ENCODE results near the gene STYXL2. TPM values are rescaled to one million over a fixed set of nuclear protein-coding genes. Genes with fewer than 3 reads are reported as not detected.

STYXL2 gene
- total and polyA plus RNA-seq, 9 of the 15 experiments (the other 6 are each of a cell fraction or from before 2014, with no cell fraction given) = not detected

DNA sequence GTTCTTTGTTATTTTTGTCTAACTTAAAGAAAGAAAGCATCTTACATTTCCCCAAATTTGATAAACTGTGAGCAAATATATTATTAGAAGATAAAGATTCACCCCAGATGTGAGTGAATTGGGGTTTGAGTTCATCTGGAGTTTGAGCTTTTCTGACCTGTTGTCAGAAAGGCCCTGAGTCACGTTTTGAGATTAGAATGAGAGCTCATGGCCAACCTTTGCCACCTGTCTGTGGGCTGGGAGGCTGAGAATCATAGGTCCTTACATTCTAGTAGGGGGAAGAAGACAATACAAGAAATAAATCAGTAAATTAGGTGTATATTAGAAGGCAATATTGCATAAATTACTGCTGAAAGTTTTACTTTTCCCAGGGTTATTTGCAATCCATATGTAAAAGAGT is 22.3 kb downstream of the STYXL2 start (continued):
- no peak for TF ChIP-seq ZNF239 (CRISPR knock-in tag; IDR thresholded peaks at IDR 0.05)

DNA sequence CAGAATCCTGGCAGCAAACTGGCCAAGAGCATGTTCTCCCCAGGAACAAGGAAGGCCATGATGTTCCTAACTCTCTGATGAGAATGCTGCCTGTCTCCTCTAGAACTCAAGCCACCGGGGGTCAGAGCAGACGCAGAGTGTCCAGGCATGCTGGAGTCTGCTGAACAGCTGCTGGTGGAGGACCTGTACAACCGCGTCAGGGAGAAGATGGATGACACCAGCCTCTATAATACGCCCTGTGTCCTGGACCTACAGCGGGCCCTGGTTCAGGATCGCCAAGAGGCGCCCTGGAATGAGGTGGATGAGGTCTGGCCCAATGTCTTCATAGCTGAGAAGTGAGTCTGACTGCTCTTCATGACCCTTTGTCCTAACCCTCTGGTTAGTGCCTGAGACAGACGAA is 23.4 kb downstream of the STYXL2 start:
- no peak; the same call in 2 of the 3 replicates for ATAC-seq
- no peak overlapping the region for H3K9ac ChIP-seq (ENCODE audit: insufficient read depth in 1 of 2, low read depth in 2 of 2, low read length in 2 of 2)
- intact Hi-C loops (cut with micrococcal nuclease) (no loop called here), in situ Hi-C loops (cut with MboI) (no loop called here)
- no peaks in the 10 kb centered on the region for H3K9me1 ChIP-seq (ENCODE audit: control insufficient read depth, insufficient read depth, low read length)
- no peak for DNase-seq (ENCODE audit: extremely low read depth in 1 of 4, low spot score in 3 of 4)
- H3K27ac ChIP-seq (ENCODE audit: extremely low read depth, low read depth, low read length) = no peak overlapping the region
- ChIA-PET POLR2A (interaction anchor here (0.6 to 1.8 kb wide), 2 partner anchors 11 to 22 kb away, joined by 6 read pairs; no protein-coding TSS in a partner anchor), CTCF (ENCODE audit: low intra/inter-chr PET ratio) (no interaction called here)
- H4K20me1 ChIP-seq (replicated peaks; ENCODE audit: control insufficient read depth, insufficient read depth, low read length) = no peaks in the 10 kb centered on the region
- no peak overlapping the region for H3K4me3 ChIP-seq
- FAIRE-seq = no peak
- peaks cover 34 to 49% of the 10 kb centered on the region in 2 experiments for H3K27me3 ChIP-seq (ENCODE audit: control insufficient read depth in 2 of 2, insufficient read depth in 2 of 2, low read length in 2 of 2)
- no peak overlapping the region for H2AFZ ChIP-seq (ENCODE audit: low read depth, low read length)
- H3K4me2 ChIP-seq (ENCODE audit: insufficient read depth, low read length) = no peak overlapping the region
- H3K9me3 ChIP-seq (replicated peaks; ENCODE audit: control insufficient read depth, insufficient read depth, low read depth, low read length) = no peaks in the 10 kb centered on the region
- no peaks in the 10 kb centered on the region for H3K36me3 ChIP-seq (ENCODE audit: control insufficient read depth, insufficient read depth, low read length)
- H3K4me1 ChIP-seq (replicated peaks in 1 of 2; ENCODE audit: control insufficient read depth in 2 of 2, insufficient read depth in 2 of 2, low read length in 2 of 2) = peaks cover 0 to 9% of the 10 kb centered on the region in 2 experiments; a peak in 3 of 5 replicates
- no peaks in the 10 kb centered on the region for H3K79me2 ChIP-seq (ENCODE audit: control insufficient read depth, insufficient read depth, low read length)
- BruUV-seq (replicated peaks) = no TSS peak
- 3% methylated on average over 9 of the region's 9 CpGs for WGBS (ENCODE audit: insufficient coverage, low coverage, missing lambda C conversion rate)
- TF ChIP-seq ZNF239 (CRISPR knock-in tag; IDR thresholded peaks at IDR 0.05) (no peak), CC2D1A (IDR thresholded peaks at IDR 0.05) (no peak), STAT5A (IDR thresholded peaks at IDR 0.05; ENCODE audit: borderline replicate concordance, low read length) (no peak), BCL6 (CRISPR knock-in tag; IDR thresholded peaks at IDR 0.05) (no peak), FUS (optimal IDR thresholded peaks at IDR 0.05; ENCODE audit: low read depth, low read length) (no peak)
- TF ChIP-seq, protein P1, sequence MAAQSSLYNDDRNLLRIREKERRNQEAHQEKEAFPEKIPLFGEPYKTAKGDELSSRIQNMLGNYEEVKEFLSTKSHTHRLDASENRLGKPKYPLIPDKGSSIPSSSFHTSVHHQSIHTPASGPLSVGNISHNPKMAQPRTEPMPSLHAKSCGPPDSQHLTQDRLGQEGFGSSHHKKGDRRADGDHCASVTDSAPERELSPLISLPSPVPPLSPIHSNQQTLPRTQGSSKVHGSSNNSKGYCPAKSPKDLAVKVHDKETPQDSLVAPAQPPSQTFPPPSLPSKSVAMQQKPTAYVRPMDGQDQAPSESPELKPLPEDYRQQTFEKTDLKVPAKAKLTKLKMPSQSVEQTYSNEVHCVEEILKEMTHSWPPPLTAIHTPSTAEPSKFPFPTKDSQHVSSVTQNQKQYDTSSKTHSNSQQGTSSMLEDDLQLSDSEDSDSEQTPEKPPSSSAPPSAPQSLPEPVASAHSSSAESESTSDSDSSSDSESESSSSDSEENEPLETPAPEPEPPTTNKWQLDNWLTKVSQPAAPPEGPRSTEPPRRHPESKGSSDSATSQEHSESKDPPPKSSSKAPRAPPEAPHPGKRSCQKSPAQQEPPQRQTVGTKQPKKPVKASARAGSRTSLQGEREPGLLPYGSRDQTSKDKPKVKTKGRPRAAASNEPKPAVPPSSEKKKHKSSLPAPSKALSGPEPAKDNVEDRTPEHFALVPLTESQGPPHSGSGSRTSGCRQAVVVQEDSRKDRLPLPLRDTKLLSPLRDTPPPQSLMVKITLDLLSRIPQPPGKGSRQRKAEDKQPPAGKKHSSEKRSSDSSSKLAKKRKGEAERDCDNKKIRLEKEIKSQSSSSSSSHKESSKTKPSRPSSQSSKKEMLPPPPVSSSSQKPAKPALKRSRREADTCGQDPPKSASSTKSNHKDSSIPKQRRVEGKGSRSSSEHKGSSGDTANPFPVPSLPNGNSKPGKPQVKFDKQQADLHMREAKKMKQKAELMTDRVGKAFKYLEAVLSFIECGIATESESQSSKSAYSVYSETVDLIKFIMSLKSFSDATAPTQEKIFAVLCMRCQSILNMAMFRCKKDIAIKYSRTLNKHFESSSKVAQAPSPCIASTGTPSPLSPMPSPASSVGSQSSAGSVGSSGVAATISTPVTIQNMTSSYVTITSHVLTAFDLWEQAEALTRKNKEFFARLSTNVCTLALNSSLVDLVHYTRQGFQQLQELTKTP (IDR thresholded peaks at IDR 0.05; ENCODE audit: low read depth in 1 of 2, partially characterized antibody in 2 of 2) = no peak
- TF ChIP-seq, protein P2, sequence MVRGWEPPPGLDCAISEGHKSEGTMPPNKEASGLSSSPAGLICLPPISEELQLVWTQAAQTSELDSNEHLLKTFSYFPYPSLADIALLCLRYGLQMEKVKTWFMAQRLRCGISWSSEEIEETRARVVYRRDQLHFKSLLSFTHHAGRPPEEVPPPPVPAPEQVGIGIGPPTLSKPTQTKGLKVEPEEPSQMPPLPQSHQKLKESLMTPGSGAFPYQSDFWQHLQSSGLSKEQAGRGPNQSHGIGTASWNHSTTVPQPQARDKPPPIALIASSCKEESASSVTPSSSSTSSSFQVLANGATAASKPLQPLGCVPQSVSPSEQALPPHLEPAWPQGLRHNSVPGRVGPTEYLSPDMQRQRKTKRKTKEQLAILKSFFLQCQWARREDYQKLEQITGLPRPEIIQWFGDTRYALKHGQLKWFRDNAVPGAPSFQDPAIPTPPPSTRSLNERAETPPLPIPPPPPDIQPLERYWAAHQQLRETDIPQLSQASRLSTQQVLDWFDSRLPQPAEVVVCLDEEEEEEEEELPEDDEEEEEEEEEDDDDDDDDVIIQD (CRISPR knock-in tag; IDR thresholded peaks at IDR 0.05) = no peak
- TF ChIP-seq, protein P3, sequence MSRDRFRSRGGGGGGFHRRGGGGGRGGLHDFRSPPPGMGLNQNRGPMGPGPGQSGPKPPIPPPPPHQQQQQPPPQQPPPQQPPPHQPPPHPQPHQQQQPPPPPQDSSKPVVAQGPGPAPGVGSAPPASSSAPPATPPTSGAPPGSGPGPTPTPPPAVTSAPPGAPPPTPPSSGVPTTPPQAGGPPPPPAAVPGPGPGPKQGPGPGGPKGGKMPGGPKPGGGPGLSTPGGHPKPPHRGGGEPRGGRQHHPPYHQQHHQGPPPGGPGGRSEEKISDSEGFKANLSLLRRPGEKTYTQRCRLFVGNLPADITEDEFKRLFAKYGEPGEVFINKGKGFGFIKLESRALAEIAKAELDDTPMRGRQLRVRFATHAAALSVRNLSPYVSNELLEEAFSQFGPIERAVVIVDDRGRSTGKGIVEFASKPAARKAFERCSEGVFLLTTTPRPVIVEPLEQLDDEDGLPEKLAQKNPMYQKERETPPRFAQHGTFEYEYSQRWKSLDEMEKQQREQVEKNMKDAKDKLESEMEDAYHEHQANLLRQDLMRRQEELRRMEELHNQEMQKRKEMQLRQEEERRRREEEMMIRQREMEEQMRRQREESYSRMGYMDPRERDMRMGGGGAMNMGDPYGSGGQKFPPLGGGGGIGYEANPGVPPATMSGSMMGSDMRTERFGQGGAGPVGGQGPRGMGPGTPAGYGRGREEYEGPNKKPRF (IDR thresholded peaks at IDR 0.05; ENCODE audit: low read depth, low read length) = no peak
- TF ChIP-seq, protein P4, sequence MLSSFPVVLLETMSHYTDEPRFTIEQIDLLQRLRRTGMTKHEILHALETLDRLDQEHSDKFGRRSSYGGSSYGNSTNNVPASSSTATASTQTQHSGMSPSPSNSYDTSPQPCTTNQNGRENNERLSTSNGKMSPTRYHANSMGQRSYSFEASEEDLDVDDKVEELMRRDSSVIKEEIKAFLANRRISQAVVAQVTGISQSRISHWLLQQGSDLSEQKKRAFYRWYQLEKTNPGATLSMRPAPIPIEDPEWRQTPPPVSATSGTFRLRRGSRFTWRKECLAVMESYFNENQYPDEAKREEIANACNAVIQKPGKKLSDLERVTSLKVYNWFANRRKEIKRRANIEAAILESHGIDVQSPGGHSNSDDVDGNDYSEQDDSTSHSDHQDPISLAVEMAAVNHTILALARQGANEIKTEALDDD (IDR thresholded peaks at IDR 0.05) = no peak
- TF ChIP-seq, protein P5, sequence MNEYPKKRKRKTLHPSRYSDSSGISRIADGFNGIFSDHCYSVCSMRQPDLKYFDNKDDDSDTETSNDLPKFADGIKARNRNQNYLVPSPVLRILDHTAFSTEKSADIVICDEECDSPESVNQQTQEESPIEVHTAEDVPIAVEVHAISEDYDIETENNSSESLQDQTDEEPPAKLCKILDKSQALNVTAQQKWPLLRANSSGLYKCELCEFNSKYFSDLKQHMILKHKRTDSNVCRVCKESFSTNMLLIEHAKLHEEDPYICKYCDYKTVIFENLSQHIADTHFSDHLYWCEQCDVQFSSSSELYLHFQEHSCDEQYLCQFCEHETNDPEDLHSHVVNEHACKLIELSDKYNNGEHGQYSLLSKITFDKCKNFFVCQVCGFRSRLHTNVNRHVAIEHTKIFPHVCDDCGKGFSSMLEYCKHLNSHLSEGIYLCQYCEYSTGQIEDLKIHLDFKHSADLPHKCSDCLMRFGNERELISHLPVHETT (CRISPR knock-in tag; conservative IDR thresholded peaks at IDR 0.05 in 1 of 2, IDR thresholded peaks at IDR 0.05 in 1 of 2) = no peak
